HG02870 (cell line): Measurements from ENCODE around the gene STBD1.
"Not testable (repeated sequence)": the region's sequence is repeated elsewhere in the genome, so short reads cannot be mapped to it uniquely, and the experiment has no call there.

Experiments
- ATAC-seq: cut with Tn5 transposase; IDR thresholded peaks from one replicate; pipeline ENCODE4 v1.9.1; 2021; ENCODE audit warnings: mild to moderate bottlenecking, moderate library complexity; ENCODE audit not compliant: unreplicated experiment

The STBD1 gene

GRCh38 chr4:76305971-76306881 is at the start of gene STBD1:
Gene STBD1, plus strand, starts transcription at chr4:76306733. Its CDS starts 37 bp downstream, at chr4:76306770.
- no peak for ATAC-seq

DNA sequence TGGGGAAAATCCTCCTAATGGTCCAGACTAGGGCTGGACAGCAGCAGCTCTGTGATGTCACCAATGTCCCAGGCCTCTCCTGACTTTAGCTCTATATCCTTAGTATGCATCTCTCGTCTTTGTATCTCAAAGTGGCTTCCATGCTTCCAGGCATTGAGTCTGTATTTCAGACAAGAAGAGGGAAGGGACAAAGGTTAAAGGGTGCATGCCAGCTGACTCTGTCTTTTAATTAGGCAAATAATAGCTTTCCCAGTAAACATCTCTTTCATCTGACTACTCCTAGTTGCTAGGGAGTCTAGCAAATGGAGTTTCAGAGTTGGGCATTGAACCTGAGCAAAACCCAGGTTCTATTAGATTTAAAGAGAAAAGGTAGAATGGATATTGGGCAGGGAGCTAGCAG is 49.6 kb upstream of the STBD1 start:
- ATAC-seq = no peak

DNA sequence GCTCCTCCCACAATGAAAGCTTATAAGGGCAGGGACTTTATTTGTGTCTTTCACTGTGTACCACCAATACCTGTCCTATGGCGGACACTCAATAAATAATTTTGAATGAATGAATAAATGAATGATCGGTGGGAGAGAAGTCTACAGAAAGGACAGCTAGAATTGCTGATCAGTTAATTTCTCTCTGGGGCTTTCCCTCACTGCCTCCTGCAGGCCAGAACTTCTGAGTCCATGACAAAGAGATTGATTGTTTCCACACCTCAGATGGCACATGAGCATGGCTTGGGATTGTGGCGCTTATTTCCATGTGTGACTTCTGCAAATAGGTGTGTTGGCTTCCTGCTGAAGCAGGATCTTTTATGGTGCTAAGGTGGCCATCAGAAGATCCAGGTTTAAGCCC is 48.7 kb upstream of the STBD1 start:
- ATAC-seq = no peak

- no peak for ATAC-seq
Observed at GRCh38 chr4:76260571-76260970, 46.0 kb upstream of the STBD1 start.

DNA sequence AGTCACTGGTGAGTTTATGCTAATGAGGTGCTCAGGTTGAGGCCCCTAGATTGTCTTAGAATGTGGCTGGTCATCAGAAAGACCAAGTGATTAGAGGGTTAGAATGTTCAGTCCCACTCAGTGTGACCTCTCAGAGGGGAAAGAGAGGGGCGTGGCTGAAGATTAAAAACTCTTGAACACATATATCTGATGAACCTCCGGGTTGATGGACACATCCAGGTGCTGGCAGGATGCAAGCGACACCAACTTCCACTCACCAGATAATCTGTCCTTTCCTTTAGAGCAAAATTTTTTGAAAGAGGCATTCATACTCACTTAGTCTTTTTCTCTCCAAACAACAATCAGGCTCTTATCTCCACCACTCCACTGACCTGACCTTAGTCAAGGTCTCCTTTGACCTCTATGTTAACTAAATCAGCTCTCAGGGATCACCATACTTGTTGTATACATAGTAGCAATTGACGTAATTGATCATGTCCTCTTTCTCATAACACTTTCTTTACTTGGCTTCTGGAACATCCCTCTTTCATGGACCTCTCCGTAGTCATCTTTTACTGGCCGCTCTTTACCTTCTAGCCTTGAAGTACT is 40.8 kb upstream of the STBD1 start:
- ATAC-seq = no peak

DNA sequence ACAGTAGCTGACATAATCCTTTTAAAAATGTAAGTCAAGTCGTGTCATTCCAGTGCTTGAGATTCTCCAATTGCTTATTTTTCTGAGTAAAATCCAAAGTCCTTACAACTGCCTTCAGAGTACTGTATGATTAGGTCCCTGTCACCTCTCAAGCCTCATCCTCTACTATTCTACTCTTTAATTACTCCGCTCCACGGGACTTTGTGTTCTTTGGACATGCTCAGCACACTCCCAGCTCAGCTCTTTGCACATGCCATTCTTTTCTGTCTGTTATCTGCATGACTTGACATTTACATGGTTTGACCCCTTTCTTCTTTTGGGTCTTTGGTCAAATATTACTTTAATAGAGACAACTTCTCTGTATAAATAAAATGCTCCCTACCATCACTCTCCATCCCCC is 39.9 kb upstream of the STBD1 start:
- ATAC-seq = no peak

DNA sequence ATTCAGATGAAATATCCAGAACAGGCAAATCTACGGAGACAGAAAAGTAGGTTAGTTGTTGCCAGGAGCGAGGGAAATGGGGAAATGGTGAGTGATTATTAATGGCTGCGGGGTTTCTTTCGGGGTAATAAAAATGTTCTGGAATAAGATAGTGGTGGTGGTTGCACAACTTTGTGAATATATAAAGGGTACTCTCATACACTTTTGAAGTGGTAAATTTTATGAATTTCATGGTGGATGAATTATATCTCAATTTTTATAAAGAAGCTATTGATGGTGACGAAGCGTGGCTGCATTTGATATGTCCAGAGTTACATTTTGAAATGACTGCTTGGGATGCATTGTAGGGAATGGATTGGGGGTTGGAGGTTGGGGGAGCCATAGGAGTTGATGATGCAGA is 38.7 kb upstream of the STBD1 start:
- no peak for ATAC-seq

- ATAC-seq = no peak
Observed at GRCh38 chr4:76270244-76271175, 36.0 kb upstream of the STBD1 start.

GRCh38 chr4:76271248-76271647 is 35.3 kb upstream of the STBD1 start:
- no peak for ATAC-seq

DNA sequence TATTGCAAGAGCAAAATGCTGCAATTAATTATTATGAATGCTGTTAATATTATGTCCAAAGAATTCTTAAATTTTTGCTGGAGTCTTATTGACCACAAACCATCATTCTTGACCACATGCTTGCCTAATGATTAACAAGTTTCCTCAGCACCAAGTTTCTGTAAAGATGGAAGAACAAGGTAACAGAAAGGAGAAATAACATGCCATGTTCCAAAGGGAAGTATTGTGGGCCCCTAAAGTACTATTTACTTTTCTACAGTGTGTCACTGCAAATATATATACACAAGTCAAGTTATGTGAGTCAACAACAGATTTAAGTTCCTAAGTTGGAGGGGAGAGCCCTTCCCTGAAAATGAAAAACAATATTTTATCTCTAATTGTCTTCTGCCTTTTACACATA is 34.5 kb upstream of the STBD1 start:
- no peak for ATAC-seq

GRCh38 chr4:76272582-76272981 is 34.0 kb upstream of the STBD1 start:
- ATAC-seq = no peak

DNA sequence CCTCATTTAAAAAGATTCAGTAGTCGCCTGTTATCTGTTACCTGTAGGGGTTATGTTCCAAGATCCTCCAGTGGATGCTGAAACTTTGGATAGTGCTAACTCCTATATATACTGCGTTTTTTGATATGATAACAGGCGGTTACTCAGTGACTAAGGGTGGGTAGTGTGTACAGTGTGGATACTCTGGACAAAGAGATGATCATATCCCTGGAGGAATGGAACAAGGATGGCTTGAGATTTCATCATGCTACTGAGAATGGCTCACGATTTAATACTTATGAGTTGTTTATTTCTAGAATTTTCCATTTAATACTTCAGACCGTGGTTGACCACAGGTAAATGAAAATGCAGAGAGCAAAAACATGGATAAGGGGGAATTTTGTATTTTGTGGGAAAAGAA is 33.5 kb upstream of the STBD1 start:
- ATAC-seq = no peak

- no peak for ATAC-seq
Observed at GRCh38 chr4:76275486-76276124, 30.9 kb upstream of the STBD1 start.

GRCh38 chr4:76276813-76277212 is 29.7 kb upstream of the STBD1 start:
- ATAC-seq = no peak

GRCh38 chr4:76277667-76278066 is 28.9 kb upstream of the STBD1 start:
- no peak for ATAC-seq

- ATAC-seq = no peak
Observed at GRCh38 chr4:76278583-76278982, 27.9 kb upstream of the STBD1 start.

DNA sequence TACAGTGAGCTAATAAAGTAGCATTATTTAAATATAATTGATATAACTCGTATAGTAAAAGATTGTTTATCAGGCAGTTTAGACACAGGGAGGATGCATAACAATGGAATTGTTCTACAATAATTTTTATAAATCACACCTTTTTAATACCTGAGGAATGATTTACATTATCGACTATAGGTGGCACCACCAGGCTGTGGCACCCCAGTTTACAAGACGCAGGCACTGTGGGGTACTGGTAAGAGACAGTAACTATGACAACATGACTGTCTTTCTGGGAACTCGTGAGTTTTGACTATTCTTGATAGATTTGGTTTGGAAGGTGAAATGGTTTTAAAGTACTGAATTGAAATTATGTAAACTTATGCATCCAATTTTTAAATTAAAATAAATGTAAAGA is 27.1 kb upstream of the STBD1 start:
- ATAC-seq = no peak

- no peak for ATAC-seq
Observed at GRCh38 chr4:76280488-76281441, 25.8 kb upstream of the STBD1 start.

DNA sequence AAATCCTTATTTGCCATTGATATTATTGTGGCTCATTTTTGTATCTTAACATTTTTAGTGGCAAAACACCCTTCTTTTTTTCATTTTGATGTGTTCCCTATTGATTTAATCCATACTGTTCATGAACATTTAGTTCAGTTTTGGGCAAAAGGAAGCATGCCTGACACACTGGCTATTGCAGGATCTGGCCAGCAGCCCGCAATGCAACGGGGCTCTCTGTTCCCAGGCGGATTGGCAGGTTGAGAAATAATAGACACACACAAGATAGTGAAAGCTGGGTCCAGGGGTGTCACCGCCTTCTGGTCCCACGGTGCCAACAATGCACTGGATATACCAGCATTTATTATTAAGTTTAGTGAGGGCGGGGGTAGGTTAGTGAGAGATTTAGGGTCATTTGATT is 24.9 kb upstream of the STBD1 start:
- not testable (repeated sequence) for ATAC-seq
